Endometrial microvascular endothelial cells (primary cell): ENCODE results near the gene LMAN1. TPM values are rescaled to one million over a fixed set of nuclear protein-coding genes. Genes with fewer than 3 reads are reported as not detected.

Source experiments
- total RNA-seq: library from RNA; depleted of rRNA; stranded (reverse); fragments of >200 nt; gene quantifications from one replicate; pipeline ENCODE4 v1.2.3, GENCODE V29; 2015; ENCODE audit errors: inconsistent ontology term

LMAN1 gene
- total RNA-seq, 1 donor from 2014 or later: 118 TPM

Other genes with a start within 250 kb of the LMAN1 start
- 22.2 TPM for gene SEC11C, start 219.4 kb downstream of the LMAN1 start, total RNA-seq
- not detected for gene GRP, start 139.1 kb downstream of the LMAN1 start, total RNA-seq
- gene RAX, start 85.8 kb downstream of the LMAN1 start, total RNA-seq: not detected
- gene CPLX4, start 40.6 kb downstream of the LMAN1 start, total RNA-seq: not detected